H1 (cell line): ENCODE results near the gene R3HDM2. TPM values are rescaled to one million over a fixed set of nuclear protein-coding genes. Genes with fewer than 3 reads are reported as not detected.

Experiments used
- CTCF ChIA-PET: fragments of 300-600 bp; sonication (Branson Sonifier 250); formaldehyde crosslinking; loops from one replicate; lab custom pipeline; 2021; ENCODE audit not compliant: partially characterized antibody; lab: Charles Lee
- POLR2A ChIA-PET: fragments of 300-600 bp; sonication (Branson Sonifier 250); formaldehyde crosslinking; loops from one replicate; lab custom pipeline; 2021; ENCODE audit warnings: inconsistent platforms; ENCODE audit not compliant: partially characterized antibody; lab: Charles Lee
- DNase-seq, 2 experiments: peaks; one replicate each; pipeline versions ENCODE4 v3.0.0 to v3.0.0-alpha.2; 2010 to 2022; ENCODE audit warnings: low spot score in 2 of 2, low read depth in 1 of 2, mixed read lengths in 1 of 2
- FAIRE-seq: peaks from 2 replicates; lab custom pipeline; 2011; peaks lifted over from hg19 to GRCh38; lab: Jason Lieb, UNC
- H2AFZ ChIP-seq: 2 replicates; pipeline ENCODE4 v1.8.1; 2012; ENCODE audit warnings: low read length, inconsistent platforms
- H2AK5ac ChIP-seq: 2 replicates; pipeline ENCODE4 v1.6.1; 2013; ENCODE audit warnings: low read depth, low read length
- H2BK120ac ChIP-seq: replicated peaks from 2 replicates; pipeline ENCODE3; 2013; ENCODE audit warnings: low read depth, low read length, inconsistent platforms
- H2BK12ac ChIP-seq: 2 replicates; pipeline ENCODE4 v1.6.1; 2013; ENCODE audit warnings: low read depth, low read length
- H2BK15ac ChIP-seq: 2 replicates; pipeline ENCODE4 v1.6.1; 2013; ENCODE audit warnings: low read length
- H2BK20ac ChIP-seq: 2 replicates; pipeline ENCODE4 v1.6.1; 2013; ENCODE audit warnings: low read length
- H2BK5ac ChIP-seq: 2 replicates; pipeline ENCODE4 v1.6.1; 2013; ENCODE audit warnings: low read depth, low read length
- H3K14ac ChIP-seq: 2 replicates; pipeline ENCODE4 v1.6.1; 2013; ENCODE audit warnings: inconsistent platforms; ENCODE audit not compliant: insufficient read length
- H3K18ac ChIP-seq: 2 replicates; pipeline ENCODE4 v1.6.1; 2013; ENCODE audit warnings: low read length; ENCODE audit errors: extremely low read depth
- H3K23ac ChIP-seq: 2 replicates; pipeline ENCODE4 v1.6.1; 2013; ENCODE audit warnings: inconsistent platforms; ENCODE audit not compliant: insufficient read length
- H3K23me2 ChIP-seq: 2 replicates; pipeline ENCODE4 v1.6.1; 2013; ENCODE audit warnings: low read depth, low read length
- H3K27ac ChIP-seq: 2 replicates; pipeline ENCODE4 v1.6.1; 2011; ENCODE audit warnings: low read depth, low read length, inconsistent platforms
- H3K27me3 ChIP-seq, 4 experiments: replicated peaks in 1 of 4; 1 replicate in 1 of 4; 2 replicates in 3 of 4; pipeline versions ENCODE4 v1.6.1 to v1.8.1; 2011 to 2013; ENCODE audit warnings: low read length in 3 of 4, mild to moderate bottlenecking in 3 of 4, inconsistent platforms in 2 of 4, mixed read lengths in 2 of 4, moderate library complexity in 1 of 4; ENCODE audit not compliant: control insufficient read depth in 3 of 4, insufficient read depth in 3 of 4; ENCODE audit errors: extremely low read depth in 1 of 4
- H3K36me3 ChIP-seq, 4 experiments: 2 replicates each; pipeline versions ENCODE4 v1.6.1 to v1.8.1; 2011 to 2013; ENCODE audit warnings: mild to moderate bottlenecking in 4 of 4, low read length in 3 of 4, moderate library complexity in 2 of 4, control low read depth in 1 of 4, inconsistent platforms in 1 of 4; ENCODE audit not compliant: insufficient read depth in 4 of 4, control insufficient read depth in 2 of 4
- H3K4ac ChIP-seq: replicated peaks from 2 replicates; pipeline ENCODE3; 2013; ENCODE audit warnings: low read length, low read depth, mixed read lengths, inconsistent platforms; ENCODE audit not compliant: insufficient read length
- H3K4me1 ChIP-seq, 4 experiments: replicated peaks in 1 of 4; 1 replicate in 1 of 4; 2 replicates in 3 of 4; pipeline versions ENCODE4 v1.6.1 to v1.8.1; 2011 to 2013; ENCODE audit warnings: low read length in 3 of 4, inconsistent platforms in 2 of 4, mixed read lengths in 1 of 4; ENCODE audit not compliant: insufficient read depth in 4 of 4, control insufficient read depth in 3 of 4
- H3K4me2 ChIP-seq, 2 experiments: 2 replicates each; pipeline versions ENCODE4 v1.6.1 to v1.8.1; 2011 to 2013; ENCODE audit warnings: low read depth in 2 of 2, low read length in 2 of 2, control low read depth in 1 of 2, inconsistent platforms in 1 of 2, mild to moderate bottlenecking in 1 of 2; ENCODE audit not compliant: insufficient read depth in 1 of 2
- H3K4me3 ChIP-seq, 4 experiments: fragments of 200-600, 300-600 bp in 1 of 4; sonication (generic), shearing (Covaris generic), sonication (Bioruptor Twin) in 1 of 4; 2 replicates each; pipeline versions ENCODE4 v1.5.1 to v1.8.1; 2011 to 2016; ENCODE audit warnings: low read length in 4 of 4, low read depth in 3 of 4, control low read depth in 2 of 4, inconsistent platforms in 2 of 4, mild to moderate bottlenecking in 2 of 4, mixed read lengths in 1 of 4, moderate library complexity in 1 of 4; ENCODE audit not compliant: insufficient read depth in 2 of 4; ENCODE audit errors: extremely low read depth in 1 of 4
- H3K56ac ChIP-seq: replicated peaks from 2 replicates; pipeline ENCODE3; 2013; ENCODE audit warnings: low read depth, mild to moderate bottlenecking, mixed read lengths, low read length, inconsistent platforms; ENCODE audit not compliant: insufficient read length
- H3K79me1 ChIP-seq: 2 replicates; pipeline ENCODE4 v1.6.1; 2013; ENCODE audit warnings: low read depth, low read length, control low read depth
- H3K79me2 ChIP-seq, 2 experiments: 2 replicates each; pipeline versions ENCODE4 v1.6.1 to v1.8.1; 2012 to 2013; ENCODE audit warnings: low read length in 2 of 2, mild to moderate bottlenecking in 2 of 2, inconsistent platforms in 1 of 2; ENCODE audit not compliant: insufficient read depth in 2 of 2, control insufficient read depth in 1 of 2
- H3K9ac ChIP-seq, 4 experiments: replicated peaks in 1 of 4; 1 replicate in 1 of 4; 2 replicates in 3 of 4; pipeline versions ENCODE4 v1.6.1 to v1.8.1; 2011 to 2013; ENCODE audit warnings: low read depth in 3 of 4, low read length in 3 of 4, control low read depth in 2 of 4, mild to moderate bottlenecking in 2 of 4, moderate library complexity in 2 of 4, inconsistent platforms in 1 of 4; ENCODE audit errors: extremely low read depth in 1 of 4
- H3K9me3 ChIP-seq, 2 experiments: 2 replicates each; pipeline versions ENCODE4 v1.6.1 to v1.8.1; 2012 to 2013; ENCODE audit warnings: mild to moderate bottlenecking in 2 of 2, moderate library complexity in 2 of 2, control low read depth in 1 of 2, inconsistent platforms in 1 of 2, low read depth in 1 of 2, low read length in 1 of 2, mixed read lengths in 1 of 2; ENCODE audit not compliant: insufficient read depth in 2 of 2
- H4K20me1 ChIP-seq, 2 experiments: replicated peaks in 1 of 2; 2 replicates each; pipeline versions ENCODE3 to v1.8.1; 2011 to 2013; ENCODE audit warnings: inconsistent platforms in 2 of 2, low read length in 2 of 2, mild to moderate bottlenecking in 1 of 2; ENCODE audit not compliant: insufficient read depth in 2 of 2, control insufficient read depth in 1 of 2
- H4K5ac ChIP-seq: 2 replicates; pipeline ENCODE4 v1.6.1; 2013; ENCODE audit warnings: low read length, low read depth, mixed read lengths, inconsistent platforms; ENCODE audit not compliant: insufficient read length
- H4K8ac ChIP-seq: 2 replicates; pipeline ENCODE4 v1.8.0; 2013; ENCODE audit warnings: mild to moderate bottlenecking, moderate library complexity, low read length, inconsistent platforms; ENCODE audit not compliant: insufficient read depth; ENCODE audit errors: extremely low read depth
- H4K91ac ChIP-seq: replicated peaks from 2 replicates; pipeline ENCODE3; 2013; ENCODE audit warnings: low read length, mixed read lengths, inconsistent platforms; ENCODE audit not compliant: insufficient read length
- ASH2L ChIP-seq: fragments of 200-600, 300-600 bp; sonication (generic); IDR thresholded peaks from one replicate; pipeline ENCODE4 v1.7.1; 2017; ENCODE audit warnings: low read length
- BRCA1 ChIP-seq: IDR thresholded peaks from 2 replicates; pipeline ENCODE4 v1.6.1; 2012; ENCODE audit warnings: low read depth, low read length, improper control_type of control experiment
- CBX8 ChIP-seq: fragments of 300-800, 300-1000 bp; sonication (generic); IDR thresholded peaks from 2 replicates; pipeline ENCODE4 v1.7.1; 2016; ENCODE audit warnings: low read depth, low read length, borderline replicate concordance
- CTBP2 ChIP-seq: IDR thresholded peaks from 2 replicates; pipeline ENCODE4 v1.7.0; 2011; ENCODE audit warnings: borderline replicate concordance, mild to moderate bottlenecking, moderate library complexity, mixed read lengths, low read length; ENCODE audit not compliant: insufficient read depth, insufficient read length
- GTF2F1 ChIP-seq: IDR thresholded peaks from 2 replicates; pipeline ENCODE4 v1.6.1; 2012; ENCODE audit warnings: low read depth, low read length, improper control_type of control experiment, borderline replicate concordance
- POLR2A ChIP-seq, 2 experiments: IDR thresholded peaks; 1 replicate in 1 of 2; 2 replicates in 1 of 2; pipeline ENCODE4 v1.6.1; 2011; ENCODE audit warnings: low read depth in 2 of 2, low read length in 2 of 2, mild to moderate bottlenecking in 2 of 2; ENCODE audit errors: control extremely low read depth in 1 of 2
- RBBP5 ChIP-seq: IDR thresholded peaks from 2 replicates; pipeline ENCODE4 v1.7.1; 2012; ENCODE audit warnings: low read depth, mild to moderate bottlenecking, inconsistent platforms, low read length, moderate library complexity, borderline replicate concordance
- RNF2 ChIP-seq: fragments of 200-900, 300-1000 bp; sonication (generic); IDR thresholded peaks from 2 replicates; pipeline ENCODE4 v1.7.1; 2016; ENCODE audit warnings: borderline replicate concordance, low read depth, mild to moderate bottlenecking, antibody characterized with exemption, low read length; ENCODE audit not compliant: poor library complexity, severe bottlenecking; ENCODE audit errors: missing control alignments
- SAP30 ChIP-seq: fragments of 300-600 bp; sonication (generic); IDR thresholded peaks from 2 replicates; pipeline ENCODE4 v1.7.1; 2012; ENCODE audit warnings: low read length, moderate library complexity, mild to moderate bottlenecking, inconsistent platforms; ENCODE audit not compliant: insufficient read depth, insufficient replicate concordance
- SIN3A ChIP-seq, 2 experiments: IDR thresholded peaks in 1 of 2; conservative IDR thresholded peaks in 1 of 2; 2 replicates each; pipeline ENCODE4 v1.6.1; 2011 to 2012; ENCODE audit warnings: low read length in 2 of 2, improper control_type of control experiment in 1 of 2, low read depth in 1 of 2, mild to moderate bottlenecking in 1 of 2
- SRF ChIP-seq: IDR thresholded peaks from 2 replicates; pipeline ENCODE4 v1.6.1; 2011; ENCODE audit warnings: mild to moderate bottlenecking, low read depth, low read length, moderate library complexity
- TEAD4 ChIP-seq: IDR thresholded peaks from 2 replicates; pipeline ENCODE4 v1.6.1; 2012; ENCODE audit warnings: low read depth, low read length, inconsistent platforms, mixed read lengths
- WGBS, 2 experiments: shearing (Covaris generic) in 1 of 2; methylation state at CpG; one replicate each; pipeline versions ENCODE4 v1.1.6 to v1.1.7; 2013 to 2015; ENCODE audit warnings: low lambda C conversion rate in 2 of 2, mixed read lengths in 2 of 2, inconsistent platforms in 1 of 2, low coverage in 1 of 2, missing lambda C conversion rate in 1 of 2; ENCODE audit not compliant: insufficient replicate concordance in 2 of 2, insufficient coverage in 1 of 2, insufficient read length in 1 of 2; ENCODE audit errors: extremely low coverage in 1 of 2, missing lambda C conversion rate in 1 of 2; 5-methylcytosine and 5-hydroxymethylcytosine counted together
- polyA plus RNA-seq, 7 experiments: library from polyadenylated mRNA; depleted of rRNA in 3 of 7; stranded (reverse) in 5 of 7; unstranded in 2 of 7; fragments of >200 nt in 5 of 7; fragments of 200-250 nt in 2 of 7; gene quantifications; 1 replicate in 5 of 7; 2 replicates in 1 of 7; 4 replicates in 1 of 7; pipeline versions ENCODE4 v1.2.1 to v1.2.3, GENCODE V29; 2011 to 2013; ENCODE audit warnings: missing spikeins in 2 of 7, mixed read lengths in 2 of 7
- total RNA-seq: library from RNA; stranded (reverse); fragmentation: NEBNext Ultra II Directional; extraction: Animal tissue kit (Norgen Biotek cat#: 25700); gene quantifications from 2 replicates; pipeline ENCODE4 v1.2.1, GENCODE V29; 2021

Gene R3HDM2
- total and polyA plus RNA-seq, 2 of the 8 experiments (the other 6 are each of a cell fraction or from before 2014, with no cell fraction given): 25.6 to 27.0 TPM

- Histone ChIP-seq H2BK15ac (no peak overlapping the region), H4K20me1 (no peaks in the 10 kb centered on the region), H3K56ac (no peak overlapping the region), H3K27ac (no peak overlapping the region), H3K4me1 (no peaks in the 10 kb centered on the region), H2BK12ac (no peak overlapping the region), H4K91ac (no peak overlapping the region), H2BK120ac (no peak overlapping the region), H3K27me3 (no peaks in the 10 kb centered on the region), H3K23me2 (no peaks in the 10 kb centered on the region), H3K79me1 (no peaks in the 10 kb centered on the region; the same call in 1 of the 2 replicates), H3K23ac (no peak overlapping the region), H2AFZ (no peak overlapping the region), H3K79me2 (no peaks in the 10 kb centered on the region), H3K14ac (no peak overlapping the region), H4K8ac (no peak overlapping the region), H3K4me3 (no peak overlapping the region), H3K9me3 (peaks cover 0 to 2% of the 10 kb centered on the region in 2 experiments; a peak in 1 of 4 replicates), H3K9ac (no peak overlapping the region), H2BK5ac (no peak overlapping the region), H4K5ac (no peak overlapping the region), H3K18ac (no peak overlapping the region), H3K36me3 (no peaks in the 10 kb centered on the region), H2BK20ac (no peak overlapping the region), H3K4me2 (no peak overlapping the region), H2AK5ac (no peak overlapping the region), H3K4ac (no peak overlapping the region)
- WGBS, 2 experiments: 98% methylated on average over 3 of the region's 3 CpGs; no CpG with 5 or more reads in 1 of the 2 experiments
- no peak for FAIRE-seq
- ChIA-PET POLR2A (interaction anchor here (0.7 to 1.0 kb wide), 2 partner anchors 50 to 86 kb away, joined by 3 to 6 read pairs; partner anchors contain the start of gene INHBE), CTCF (interaction anchor here (0.6 to 2.4 kb wide), 6 partner anchors 10 to 83 kb away, joined by 3 to 13 read pairs (median 8); no protein-coding TSS in a partner anchor)
- DNase-seq: no peak
- TF ChIP-seq TEAD4: no peak
- no peak for TF ChIP-seq RBBP5
- TF ChIP-seq RNF2: no peak
- no peak for TF ChIP-seq SAP30
- no peak for TF ChIP-seq SIN3A (conservative IDR thresholded peaks at IDR 0.05 in 1 of 2, IDR thresholded peaks at IDR 0.05 in 1 of 2; ENCODE audit: low read depth in 1 of 2, low read length in 2 of 2)
- no peak for TF ChIP-seq CBX8
- no peak for TF ChIP-seq ASH2L
- TF ChIP-seq BRCA1: no peak
- no peak for TF ChIP-seq GTF2F1
- TF ChIP-seq CTBP2: no peak
- TF ChIP-seq POLR2A (IDR thresholded peaks at IDR 0.05; ENCODE audit: control extremely low read depth in 1 of 2, low read depth in 2 of 2, low read length in 2 of 2): no peak
- no peak for TF ChIP-seq SRF
Measured at GRCh38 chr12:57369202-57369601, 61.6 kb downstream of the R3HDM2 start.
